CD14-positive monocyte (primary cell): ENCODE data around the gene CRYZ. TPM values are rescaled to one million over a fixed set of nuclear protein-coding genes. Genes with fewer than 3 reads are reported as not detected.
A peak's percentile ranks its signal among the peaks of the same experiment; 100 is the strongest.

Source experiments
- DNase-seq, 3 donors: peaks; one replicate each; pipeline ENCODE4 v3.0.0-alpha.2; 2011 to 2022
- H2AFZ ChIP-seq: 2 replicates; pipeline ENCODE4 v1.6.0; 2012; ENCODE audit warnings: mild to moderate bottlenecking, low read depth, low read length, inconsistent platforms; ENCODE audit not compliant: insufficient read depth, poor library complexity, severe bottlenecking
- H3K27ac ChIP-seq, 2 donors: 1 replicate in 1 of 2; 2 replicates in 1 of 2; pipeline ENCODE4 v1.5.1; 2012 to 2013; ENCODE audit warnings: low read length in 2 of 2, control low read depth in 1 of 2, inconsistent platforms in 1 of 2, low read depth in 1 of 2, mild to moderate bottlenecking in 1 of 2
- H3K27me3 ChIP-seq, 2 donors: one replicate each; pipeline versions ENCODE4 v1.6.0 to v1.6.1; 2011 to 2013; ENCODE audit warnings: low read length in 2 of 2; ENCODE audit not compliant: control insufficient read depth in 2 of 2, insufficient read depth in 2 of 2
- H3K36me3 ChIP-seq, 2 donors: replicated peaks in 1 of 2; 1 replicate in 1 of 2; 2 replicates in 1 of 2; pipeline versions ENCODE4 v1.5.1 to v1.6.1; 2012 to 2013; ENCODE audit warnings: low read length in 2 of 2, control low read depth in 1 of 2, inconsistent platforms in 1 of 2, mild to moderate bottlenecking in 1 of 2; ENCODE audit not compliant: insufficient read depth in 2 of 2, control insufficient read depth in 1 of 2
- H3K4me1 ChIP-seq, 2 donors: 1 replicate in 1 of 2; 2 replicates in 1 of 2; pipeline versions ENCODE4 v1.5.1 to v1.6.1; 2012 to 2013; ENCODE audit warnings: low read length in 2 of 2, control low read depth in 1 of 2, inconsistent platforms in 1 of 2, mild to moderate bottlenecking in 1 of 2, moderate library complexity in 1 of 2; ENCODE audit not compliant: insufficient read depth in 2 of 2, control insufficient read depth in 1 of 2
- H3K4me2 ChIP-seq: replicated peaks from 2 replicates; pipeline ENCODE3; 2012; ENCODE audit warnings: low read length, moderate library complexity, mild to moderate bottlenecking; ENCODE audit not compliant: poor library complexity, severe bottlenecking; ENCODE audit errors: extremely low read depth
- H3K4me3 ChIP-seq, 3 experiments: fragments of 200-600 bp in 1 of 3; sonication (generic) in 1 of 3; replicated peaks in 1 of 3; 1 replicate in 2 of 3; 2 replicates in 1 of 3; pipeline ENCODE4 v1.5.1; 2011 to 2013; ENCODE audit warnings: low read length in 3 of 3, mild to moderate bottlenecking in 3 of 3, control low read depth in 2 of 3, low read depth in 2 of 3, inconsistent platforms in 1 of 3, moderate library complexity in 1 of 3
- H3K79me2 ChIP-seq: 2 replicates; pipeline ENCODE4 v1.6.0; 2012; ENCODE audit warnings: mild to moderate bottlenecking, control low read depth, inconsistent platforms, low read length, moderate library complexity; ENCODE audit not compliant: insufficient read depth
- H3K9ac ChIP-seq: 2 replicates; pipeline ENCODE4 v1.6.0; 2017; ENCODE audit warnings: low read length, mild to moderate bottlenecking; ENCODE audit not compliant: insufficient read depth, poor library complexity, severe bottlenecking
- H3K9me3 ChIP-seq, 2 donors: replicated peaks in 1 of 2; 1 replicate in 1 of 2; 2 replicates in 1 of 2; pipeline versions ENCODE4 v1.5.1 to v1.6.1; 2012 to 2013; ENCODE audit warnings: low read length in 2 of 2, control low read depth in 1 of 2; ENCODE audit not compliant: control insufficient read depth in 1 of 2, insufficient read depth in 1 of 2
- H4K20me1 ChIP-seq: 2 replicates; pipeline ENCODE4 v1.6.0; 2012; ENCODE audit warnings: mild to moderate bottlenecking, low read length, control low read depth, moderate library complexity; ENCODE audit not compliant: insufficient read depth
- H3K27ac Mint-ChIP-seq, 7 donors: one replicate each; pipeline ENCODE4 v1.8.0; 2020; ENCODE audit warnings: mild to moderate bottlenecking in 7 of 7, mixed read lengths in 7 of 7, moderate library complexity in 6 of 7, inconsistent platforms in 2 of 7
- H3K27me3 Mint-ChIP-seq, 3 donors: one replicate each; pipeline ENCODE4 v1.8.0; 2021 to 2022; ENCODE audit warnings: low read depth in 3 of 3, mild to moderate bottlenecking in 3 of 3, mixed read lengths in 3 of 3, moderate library complexity in 3 of 3, inconsistent platforms in 1 of 3
- H3K36me3 Mint-ChIP-seq, 2 donors: one replicate each; pipeline ENCODE4 v1.8.0; 2020; ENCODE audit warnings: mixed read lengths in 2 of 2, inconsistent platforms in 1 of 2, mild to moderate bottlenecking in 1 of 2
- H3K4me1 Mint-ChIP-seq: one replicate; pipeline ENCODE4 v1.8.0; 2020; ENCODE audit warnings: mild to moderate bottlenecking, mixed read lengths
- H3K4me3 Mint-ChIP-seq, 2 donors: one replicate each; pipeline ENCODE4 v1.8.0; 2020; ENCODE audit warnings: mild to moderate bottlenecking in 2 of 2, mixed read lengths in 2 of 2, moderate library complexity in 1 of 2
- H3K9me3 Mint-ChIP-seq, 7 donors: one replicate each; pipeline ENCODE4 v1.8.0; 2020 to 2022; ENCODE audit warnings: mixed read lengths in 7 of 7, mild to moderate bottlenecking in 6 of 7, moderate library complexity in 6 of 7, inconsistent platforms in 2 of 7
- WGBS: methylation state at CpG from one replicate; pipeline ENCODE4 v1.1.5; 2013; ENCODE audit warnings: missing lambda C conversion rate; ENCODE audit not compliant: insufficient coverage; 5-methylcytosine and 5-hydroxymethylcytosine counted together
- intact Hi-C, 2 donors: fragments of 100-400 bp; cut with micrococcal nuclease; formaldehyde crosslinking; loops; one replicate each; pipeline versions ENCODE4 v1.15.0 to v1.15.1; 2023
- polyA plus RNA-seq, 3 donors: library from polyadenylated mRNA; depleted of rRNA in 1 of 3; unstranded in 2 of 3; stranded (reverse) in 1 of 3; fragments of 300-500 nt in 2 of 3; fragments of >200 nt in 1 of 3; fragmentation: Illumina TruSeq in 2 of 3; gene quantifications; 1 replicate in 2 of 3; 2 replicates in 1 of 3; pipeline ENCODE4 v1.2.3, GENCODE V29; 2012 to 2021
- TF ChIP-seq, protein P1 (sequence below): fragments of 200-600 bp; IDR thresholded peaks from one replicate; pipeline ENCODE4 v1.8.0; 2022; ENCODE audit warnings: antibody characterized with exemption, mild to moderate bottlenecking

The CRYZ gene
- polyA plus RNA-seq, 3 donors: 1.6 to 16.4 (median 6.1) TPM

DNA sequence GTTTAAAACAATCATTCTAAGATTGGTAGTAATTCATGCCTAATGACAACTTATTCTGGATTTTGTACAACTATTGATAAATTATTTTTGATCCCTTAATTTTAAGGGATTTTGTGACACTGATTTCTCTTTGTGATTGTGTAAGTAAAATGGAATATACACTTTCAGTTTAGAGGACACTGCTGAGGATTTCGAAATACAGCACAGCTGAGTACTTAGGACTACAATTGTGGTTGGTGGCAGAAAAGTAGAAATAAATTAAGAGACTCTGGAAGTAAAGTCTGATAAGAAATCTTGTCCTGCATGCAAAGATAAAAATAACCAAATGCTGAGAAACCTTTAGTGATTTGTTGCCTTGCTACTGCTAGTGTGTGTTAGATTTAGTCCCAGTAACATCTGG, 40.1 kb upstream of the CRYZ start:
- no peak overlapping the region for H3K4me3 ChIP-seq
- H3K79me2 ChIP-seq: no peaks in the 10 kb centered on the region
- TF ChIP-seq, protein P1, sequence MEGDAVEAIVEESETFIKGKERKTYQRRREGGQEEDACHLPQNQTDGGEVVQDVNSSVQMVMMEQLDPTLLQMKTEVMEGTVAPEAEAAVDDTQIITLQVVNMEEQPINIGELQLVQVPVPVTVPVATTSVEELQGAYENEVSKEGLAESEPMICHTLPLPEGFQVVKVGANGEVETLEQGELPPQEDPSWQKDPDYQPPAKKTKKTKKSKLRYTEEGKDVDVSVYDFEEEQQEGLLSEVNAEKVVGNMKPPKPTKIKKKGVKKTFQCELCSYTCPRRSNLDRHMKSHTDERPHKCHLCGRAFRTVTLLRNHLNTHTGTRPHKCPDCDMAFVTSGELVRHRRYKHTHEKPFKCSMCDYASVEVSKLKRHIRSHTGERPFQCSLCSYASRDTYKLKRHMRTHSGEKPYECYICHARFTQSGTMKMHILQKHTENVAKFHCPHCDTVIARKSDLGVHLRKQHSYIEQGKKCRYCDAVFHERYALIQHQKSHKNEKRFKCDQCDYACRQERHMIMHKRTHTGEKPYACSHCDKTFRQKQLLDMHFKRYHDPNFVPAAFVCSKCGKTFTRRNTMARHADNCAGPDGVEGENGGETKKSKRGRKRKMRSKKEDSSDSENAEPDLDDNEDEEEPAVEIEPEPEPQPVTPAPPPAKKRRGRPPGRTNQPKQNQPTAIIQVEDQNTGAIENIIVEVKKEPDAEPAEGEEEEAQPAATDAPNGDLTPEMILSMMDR: no peak
- H2AFZ ChIP-seq: no peak overlapping the region
- no peaks in the 10 kb centered on the region for H3K9me3 ChIP-seq
- H3K36me3 ChIP-seq: no peaks in the 10 kb centered on the region
- no peaks in the 10 kb centered on the region for H3K9me3 Mint-ChIP-seq
- DNase-seq: no peak
- H3K27me3 Mint-ChIP-seq: peaks cover 0 to 4% (median 2%) of the 10 kb centered on the region in 3 donors
- no peaks in the 10 kb centered on the region for H3K36me3 Mint-ChIP-seq
- peak overlapping the region in 1 of 7 donors; percentile 28 for H3K27ac Mint-ChIP-seq
- WGBS: 0% methylated on average over 1 of the region's 1 CpG
- H3K4me2 ChIP-seq: no peak overlapping the region
- intact Hi-C loops: no loop called here
- H3K4me1 Mint-ChIP-seq: no peaks in the 10 kb centered on the region
- no peaks in the 10 kb centered on the region for H4K20me1 ChIP-seq
- H3K4me1 ChIP-seq: no peaks in the 10 kb centered on the region
- no peak overlapping the region for H3K27ac ChIP-seq
- H3K4me3 Mint-ChIP-seq: no peak overlapping the region
- H3K9ac ChIP-seq: no peak overlapping the region
- H3K27me3 ChIP-seq: peaks cover 2 to 5% of the 10 kb centered on the region in 2 donors

DNA sequence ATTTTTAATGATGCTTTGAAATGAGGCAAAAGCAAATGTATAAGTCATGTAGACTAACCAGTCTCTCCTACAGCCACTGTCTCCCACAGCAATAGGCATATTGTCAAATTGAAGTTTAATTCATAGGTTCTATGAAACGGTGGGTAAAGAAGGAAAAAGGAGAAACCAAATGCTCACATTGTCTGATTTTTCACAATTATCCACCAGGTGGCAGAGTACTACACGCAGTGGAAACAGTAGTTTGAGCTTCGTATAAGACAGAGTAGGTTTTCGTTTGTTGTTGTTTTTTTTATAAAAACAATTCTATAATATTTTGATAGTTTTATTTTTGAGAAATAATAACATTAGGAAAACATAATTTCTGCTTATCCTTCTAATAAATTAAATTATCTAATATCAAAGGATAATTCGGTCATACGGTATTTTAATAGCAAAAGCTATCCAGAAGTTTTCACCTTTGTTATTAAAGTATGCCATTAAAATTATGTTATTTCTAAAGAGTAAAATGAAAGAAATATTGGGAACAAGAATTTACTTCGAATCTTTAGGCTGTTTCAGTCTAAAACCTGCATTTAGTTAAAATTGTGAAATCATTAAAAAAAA, 39.2 kb upstream of the CRYZ start:
- Mint-ChIP-seq H3K4me1 (no peaks in the 10 kb centered on the region), H3K9me3 (no peaks in the 10 kb centered on the region), H3K36me3 (no peaks in the 10 kb centered on the region), H3K4me3 (no peak overlapping the region), H3K27me3 (peaks cover 0 to 4% (median 2%) of the 10 kb centered on the region in 3 donors), H3K27ac (no peak overlapping the region)
- no peak overlapping the region for H3K4me2 ChIP-seq
- H3K36me3 ChIP-seq: no peaks in the 10 kb centered on the region
- H2AFZ ChIP-seq: no peak overlapping the region
- no peaks in the 10 kb centered on the region for H3K79me2 ChIP-seq
- no peak overlapping the region for H3K27ac ChIP-seq
- H3K9me3 ChIP-seq: no peaks in the 10 kb centered on the region
- H3K9ac ChIP-seq: no peak overlapping the region
- intact Hi-C loops: no loop called here
- H3K27me3 ChIP-seq: peaks cover 2 to 5% of the 10 kb centered on the region in 2 donors
- no peaks in the 10 kb centered on the region for H4K20me1 ChIP-seq
- no peaks in the 10 kb centered on the region for H3K4me1 ChIP-seq
- no peak overlapping the region for H3K4me3 ChIP-seq
- DNase-seq: peak in 1 of 3 donors; percentile 10
- TF ChIP-seq, protein P1: peak; percentile 74
- no CpG with 5 or more reads among the region's 7 CpGs for WGBS
